WTC11 (cell line): ENCODE results near the gene TEX19.

Experiments used
- NR3C1 ChIP-seq: sonication (generic); formaldehyde crosslinking; conservative IDR thresholded peaks from 2 replicates; pipeline ENCODE4 v1.8.1; 2023; ENCODE audit warnings: low read depth, mild to moderate bottlenecking, missing genetic modification reagents
- ZNF317 ChIP-seq: sonication (generic); formaldehyde crosslinking; IDR thresholded peaks from 2 replicates; pipeline ENCODE4 v1.8.1; 2023; ENCODE audit warnings: low read depth, mild to moderate bottlenecking, moderate library complexity, missing genetic modification reagents, borderline replicate concordance
- TF ChIP-seq, protein P1 (sequence below): fragments of 200-600 bp; IDR thresholded peaks from 2 replicates; pipeline ENCODE4 v1.8.0; 2022; ENCODE audit warnings: antibody characterized with exemption
- TF ChIP-seq, protein P2 (sequence below): sonication (generic); formaldehyde crosslinking; IDR thresholded peaks from 2 replicates; pipeline ENCODE4 v1.8.1; 2023; ENCODE audit warnings: mild to moderate bottlenecking, missing genetic modification reagents, moderate library complexity
- TF ChIP-seq, protein P3 (sequence below): sonication (generic); formaldehyde crosslinking; IDR thresholded peaks from 2 replicates; pipeline ENCODE4 v1.8.0; 2023; ENCODE audit warnings: missing genetic modification reagents

DNA sequence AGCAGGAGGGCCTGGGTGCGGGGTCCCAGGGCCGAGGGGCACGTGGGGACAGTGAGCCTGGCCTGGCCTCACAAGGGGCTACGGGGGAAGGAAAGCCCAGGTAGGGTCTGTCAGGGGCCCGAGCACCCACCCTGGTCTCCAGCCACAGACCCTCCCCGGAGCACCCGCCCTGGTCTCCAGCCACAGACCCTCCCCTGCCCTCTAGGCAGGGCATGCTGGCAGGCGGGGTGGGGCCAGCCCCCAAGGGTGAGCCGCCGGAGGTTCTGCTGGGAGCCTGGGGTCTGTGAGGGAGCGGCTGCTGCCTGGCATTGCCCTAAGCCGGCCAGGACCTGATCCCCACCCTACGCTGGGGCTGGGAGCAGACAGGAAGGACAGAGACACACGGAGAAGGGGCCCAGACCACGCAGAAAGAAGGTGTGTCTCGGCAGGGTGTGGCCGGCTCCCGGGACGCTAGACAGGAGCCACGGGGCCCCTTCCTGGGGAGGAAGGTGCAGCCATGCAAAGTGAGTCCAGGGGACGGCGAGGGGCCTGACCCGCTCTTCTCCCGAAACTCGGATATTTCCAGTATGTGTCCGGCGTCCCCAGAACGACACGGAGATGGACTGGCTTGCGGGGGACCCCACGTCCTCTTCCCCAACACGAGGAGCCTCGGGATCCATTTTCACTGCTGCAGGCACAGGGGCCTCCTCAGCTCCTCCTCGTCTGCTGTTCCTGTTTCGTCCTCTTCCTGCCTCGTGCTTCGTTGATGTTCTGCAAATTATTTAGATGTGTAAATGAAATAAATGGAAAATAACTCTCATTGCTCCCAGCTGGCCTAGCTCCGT is 28.0 kb downstream of the TEX19 start:
- TF ChIP-seq, protein P1, sequence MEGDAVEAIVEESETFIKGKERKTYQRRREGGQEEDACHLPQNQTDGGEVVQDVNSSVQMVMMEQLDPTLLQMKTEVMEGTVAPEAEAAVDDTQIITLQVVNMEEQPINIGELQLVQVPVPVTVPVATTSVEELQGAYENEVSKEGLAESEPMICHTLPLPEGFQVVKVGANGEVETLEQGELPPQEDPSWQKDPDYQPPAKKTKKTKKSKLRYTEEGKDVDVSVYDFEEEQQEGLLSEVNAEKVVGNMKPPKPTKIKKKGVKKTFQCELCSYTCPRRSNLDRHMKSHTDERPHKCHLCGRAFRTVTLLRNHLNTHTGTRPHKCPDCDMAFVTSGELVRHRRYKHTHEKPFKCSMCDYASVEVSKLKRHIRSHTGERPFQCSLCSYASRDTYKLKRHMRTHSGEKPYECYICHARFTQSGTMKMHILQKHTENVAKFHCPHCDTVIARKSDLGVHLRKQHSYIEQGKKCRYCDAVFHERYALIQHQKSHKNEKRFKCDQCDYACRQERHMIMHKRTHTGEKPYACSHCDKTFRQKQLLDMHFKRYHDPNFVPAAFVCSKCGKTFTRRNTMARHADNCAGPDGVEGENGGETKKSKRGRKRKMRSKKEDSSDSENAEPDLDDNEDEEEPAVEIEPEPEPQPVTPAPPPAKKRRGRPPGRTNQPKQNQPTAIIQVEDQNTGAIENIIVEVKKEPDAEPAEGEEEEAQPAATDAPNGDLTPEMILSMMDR = no peak
- TF ChIP-seq NR3C1 (CRISPR knock-in tag) (no peak), ZNF317 (CRISPR knock-in tag) (no peak)
- TF ChIP-seq, protein P2, sequence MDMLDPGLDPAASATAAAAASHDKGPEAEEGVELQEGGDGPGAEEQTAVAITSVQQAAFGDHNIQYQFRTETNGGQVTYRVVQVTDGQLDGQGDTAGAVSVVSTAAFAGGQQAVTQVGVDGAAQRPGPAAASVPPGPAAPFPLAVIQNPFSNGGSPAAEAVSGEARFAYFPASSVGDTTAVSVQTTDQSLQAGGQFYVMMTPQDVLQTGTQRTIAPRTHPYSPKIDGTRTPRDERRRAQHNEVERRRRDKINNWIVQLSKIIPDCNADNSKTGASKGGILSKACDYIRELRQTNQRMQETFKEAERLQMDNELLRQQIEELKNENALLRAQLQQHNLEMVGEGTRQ = no peak
- TF ChIP-seq, protein P3, sequence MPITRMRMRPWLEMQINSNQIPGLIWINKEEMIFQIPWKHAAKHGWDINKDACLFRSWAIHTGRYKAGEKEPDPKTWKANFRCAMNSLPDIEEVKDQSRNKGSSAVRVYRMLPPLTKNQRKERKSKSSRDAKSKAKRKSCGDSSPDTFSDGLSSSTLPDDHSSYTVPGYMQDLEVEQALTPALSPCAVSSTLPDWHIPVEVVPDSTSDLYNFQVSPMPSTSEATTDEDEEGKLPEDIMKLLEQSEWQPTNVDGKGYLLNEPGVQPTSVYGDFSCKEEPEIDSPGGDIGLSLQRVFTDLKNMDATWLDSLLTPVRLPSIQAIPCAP = no peak
